GM12872 (cell line): ENCODE data around the gene PDE3A.

Experiments
- TF ChIP-seq, protein P1 (sequence below): IDR thresholded peaks from 3 replicates; pipeline ENCODE4 v1.5.1; 2011; ENCODE audit warnings: low read depth, mild to moderate bottlenecking, low read length, moderate library complexity; ENCODE audit not compliant: insufficient read depth

PDE3A gene

DNA sequence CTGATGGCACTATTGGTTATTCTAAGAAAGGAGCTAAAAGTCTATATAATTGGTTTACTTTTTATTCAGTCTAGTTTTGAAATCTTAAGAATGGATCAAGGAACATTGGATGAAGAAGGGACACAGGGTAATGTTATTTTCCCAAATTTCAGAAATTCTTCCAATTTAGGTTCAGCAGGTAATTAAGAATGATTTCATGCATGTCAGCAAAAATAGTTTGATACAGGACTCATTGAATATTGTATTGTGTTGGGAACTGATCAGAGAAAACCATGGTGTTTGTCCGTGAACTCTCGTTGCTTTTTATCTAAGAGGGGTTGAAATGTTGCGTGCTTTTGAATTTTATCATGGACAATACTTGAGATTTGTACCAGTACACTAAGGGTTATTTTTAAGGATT lies 58.6 kb downstream of the PDE3A start:
- TF ChIP-seq, protein P1, sequence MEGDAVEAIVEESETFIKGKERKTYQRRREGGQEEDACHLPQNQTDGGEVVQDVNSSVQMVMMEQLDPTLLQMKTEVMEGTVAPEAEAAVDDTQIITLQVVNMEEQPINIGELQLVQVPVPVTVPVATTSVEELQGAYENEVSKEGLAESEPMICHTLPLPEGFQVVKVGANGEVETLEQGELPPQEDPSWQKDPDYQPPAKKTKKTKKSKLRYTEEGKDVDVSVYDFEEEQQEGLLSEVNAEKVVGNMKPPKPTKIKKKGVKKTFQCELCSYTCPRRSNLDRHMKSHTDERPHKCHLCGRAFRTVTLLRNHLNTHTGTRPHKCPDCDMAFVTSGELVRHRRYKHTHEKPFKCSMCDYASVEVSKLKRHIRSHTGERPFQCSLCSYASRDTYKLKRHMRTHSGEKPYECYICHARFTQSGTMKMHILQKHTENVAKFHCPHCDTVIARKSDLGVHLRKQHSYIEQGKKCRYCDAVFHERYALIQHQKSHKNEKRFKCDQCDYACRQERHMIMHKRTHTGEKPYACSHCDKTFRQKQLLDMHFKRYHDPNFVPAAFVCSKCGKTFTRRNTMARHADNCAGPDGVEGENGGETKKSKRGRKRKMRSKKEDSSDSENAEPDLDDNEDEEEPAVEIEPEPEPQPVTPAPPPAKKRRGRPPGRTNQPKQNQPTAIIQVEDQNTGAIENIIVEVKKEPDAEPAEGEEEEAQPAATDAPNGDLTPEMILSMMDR = no peak

DNA sequence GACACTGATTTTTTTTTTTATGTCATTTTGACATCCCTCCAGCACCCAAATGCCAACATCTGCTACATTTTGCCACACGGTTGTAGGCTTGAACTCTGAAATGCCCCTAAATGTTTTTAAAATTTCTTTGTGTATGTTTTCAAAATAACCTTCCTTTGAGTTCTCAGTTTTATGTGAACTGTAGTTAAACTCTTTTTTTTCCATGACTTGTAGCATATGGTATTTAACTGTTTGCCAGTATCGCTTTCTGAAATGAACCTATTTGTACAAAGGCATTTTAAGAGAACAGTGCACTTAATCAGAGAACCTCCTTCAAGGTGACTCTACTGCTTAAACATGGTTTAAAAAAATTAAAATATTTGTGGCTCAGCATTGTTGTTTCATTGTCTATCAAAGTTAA lies 61.5 kb downstream of the PDE3A start:
- TF ChIP-seq, protein P1 = no peak

DNA sequence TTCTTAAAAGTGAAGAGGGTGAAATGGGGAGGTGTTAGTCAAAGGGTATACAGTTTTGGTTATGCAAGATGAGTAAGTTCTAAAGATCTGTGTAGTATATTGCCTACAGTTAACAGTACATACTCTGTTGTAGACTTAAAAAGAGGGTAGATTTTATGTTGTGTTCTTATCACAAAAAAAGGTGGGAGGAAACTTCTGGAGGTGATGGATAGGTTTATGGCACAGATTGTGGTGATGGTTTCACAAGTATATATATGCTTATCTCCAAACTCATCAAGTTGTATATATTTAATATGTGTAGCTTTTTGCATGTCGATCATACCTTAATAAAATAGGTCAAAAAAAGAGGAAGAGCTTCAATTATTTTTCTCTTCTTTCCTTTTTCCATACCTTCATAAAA lies 64.0 kb downstream of the PDE3A start:
- TF ChIP-seq, protein P1 = no peak

DNA sequence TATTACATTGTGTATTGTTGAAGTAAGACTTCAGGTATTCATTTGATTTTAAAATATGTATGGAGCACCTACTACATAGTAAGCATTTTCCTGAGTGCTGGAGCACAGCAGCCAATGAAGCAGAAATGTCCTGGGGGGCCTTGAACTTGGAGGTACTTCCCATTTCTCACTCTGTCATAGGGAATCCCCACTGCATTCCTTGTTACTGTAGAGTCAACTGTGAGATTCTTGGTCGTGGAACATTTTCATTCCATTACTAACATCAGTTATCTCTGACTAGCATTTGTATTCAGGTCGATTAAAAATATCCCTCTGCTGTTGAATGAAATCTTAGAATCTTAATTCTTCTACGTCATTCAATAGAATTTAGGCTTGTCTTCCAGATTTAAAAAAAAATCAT lies 66.7 kb downstream of the PDE3A start:
- TF ChIP-seq, protein P1 = no peak

DNA sequence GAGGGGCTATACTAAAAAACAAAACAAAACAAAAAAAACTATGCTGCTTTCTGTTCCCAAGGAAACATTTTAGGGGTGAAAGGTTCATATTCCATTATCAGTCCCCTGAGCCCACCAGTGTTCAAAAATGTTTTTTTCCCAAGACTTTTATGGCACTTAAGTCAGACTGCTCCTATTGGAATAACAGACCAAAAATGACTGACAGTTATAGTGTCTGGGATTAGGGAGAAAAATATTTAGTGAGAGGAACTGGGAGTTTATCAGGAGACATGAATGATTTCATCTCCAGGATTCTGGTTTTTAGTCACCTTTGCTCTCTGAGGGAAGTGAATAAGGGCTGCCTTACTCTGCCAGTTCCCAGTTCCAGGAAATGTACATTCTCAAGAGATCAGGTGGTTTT lies 68.0 kb downstream of the PDE3A start:
- TF ChIP-seq, protein P1 = no peak

DNA sequence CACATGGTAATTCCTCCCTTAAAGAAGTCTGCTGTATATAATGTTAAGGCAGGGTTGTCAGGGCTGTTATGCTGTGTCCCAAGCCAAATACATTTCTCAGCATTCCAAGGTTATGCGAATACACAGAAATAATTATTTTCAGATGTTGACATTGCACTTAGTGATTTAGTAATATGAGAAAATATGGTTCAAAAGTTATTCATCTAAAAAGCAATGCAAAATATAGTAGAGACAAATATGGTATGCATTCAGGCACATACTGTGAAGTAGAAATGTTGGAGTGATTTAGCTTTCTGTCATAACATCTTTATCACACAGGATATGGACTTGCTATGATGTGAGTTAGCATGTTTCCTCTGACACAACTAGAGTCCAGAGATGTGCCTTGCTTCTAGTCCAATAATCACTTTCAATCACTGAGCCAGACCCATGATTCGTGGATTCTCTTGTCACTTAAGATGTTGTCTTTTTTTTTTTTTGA lies 70.0 kb downstream of the PDE3A start:
- TF ChIP-seq, protein P1 = no peak

DNA sequence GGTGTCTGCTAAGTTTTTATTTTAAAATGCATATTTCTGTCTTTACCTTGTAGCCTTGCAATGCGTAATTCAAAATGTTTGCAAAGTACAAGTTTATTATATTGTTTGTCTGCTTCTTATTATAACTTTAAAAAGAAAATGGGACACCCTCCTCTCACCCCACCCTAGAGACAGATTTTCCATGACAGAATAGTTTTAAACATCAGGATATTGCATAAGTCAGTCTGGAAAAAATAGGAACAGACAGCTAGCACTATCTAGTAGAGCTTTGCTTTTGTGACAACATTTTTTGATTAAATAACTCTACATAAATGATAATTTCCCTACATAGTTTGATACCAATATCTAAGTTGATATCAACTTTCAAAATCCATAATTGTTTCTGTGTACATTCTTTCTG lies 71.3 kb downstream of the PDE3A start:
- TF ChIP-seq, protein P1 = no peak

DNA sequence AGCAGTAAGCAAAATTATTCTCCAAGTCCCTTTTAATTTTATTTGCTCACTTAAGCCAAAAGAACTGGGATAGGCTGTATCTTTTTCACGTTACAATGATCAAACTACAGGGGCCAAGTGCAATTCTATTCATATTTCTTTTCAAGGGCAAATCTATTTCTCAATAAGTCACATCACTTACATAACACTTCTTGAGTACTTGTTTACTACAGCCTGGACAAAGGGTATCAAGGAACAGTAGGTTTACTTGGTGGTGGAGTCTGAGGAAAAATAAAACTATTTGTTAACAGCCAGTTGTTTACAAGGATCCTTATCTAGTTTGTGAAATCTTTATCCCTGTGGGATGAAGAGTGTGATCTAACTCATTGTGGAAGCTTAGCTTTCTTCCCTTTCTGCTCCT lies 72.1 kb downstream of the PDE3A start:
- TF ChIP-seq, protein P1 = no peak
